Measurements from ENCODE around the gene CAPN11. TPM values are rescaled to one million over a fixed set of nuclear protein-coding genes. Genes with fewer than 3 reads are reported as not detected.

CAPN11 gene
- total RNA-seq, 4 donors from 2014 or later = 0.67 to 16.5 (median 4.9) TPM; not detected in 1

GRCh38 chr6:44128020-44128917 lies 30.4 kb upstream of the CAPN11 start:
- no peaks in the 10 kb centered on the region for H3K9me3 ChIP-seq
- DNase-seq = peak; percentile 31 to 64 (median 58)
- H3K27ac ChIP-seq = peak overlapping the region; percentile 89 to 95 (median 92)
- peak overlapping the region; percentile 59 to 98 (median 84) for H3K4me3 ChIP-seq
- H3K4me1 ChIP-seq = peaks cover 5 to 59% (median 11%) of the 10 kb centered on the region in 4 donors
- H3K27me3 ChIP-seq = no peaks in the 10 kb centered on the region
- TF ChIP-seq CTCF (IDR thresholded peaks at IDR 0.05) = peak in 3 of 6 experiments; percentile 14 to 38 (median 35)
- TF ChIP-seq POLR2A (IDR thresholded peaks at IDR 0.05) = no peak
- no peaks in the 10 kb centered on the region for H3K36me3 ChIP-seq

GRCh38 chr6:44129841-44130322 lies 28.7 kb upstream of the CAPN11 start:
- H3K36me3 ChIP-seq = peaks cover 0 to 7% (median 0%) of the 10 kb centered on the region in 3 donors
- H3K27me3 ChIP-seq = no peaks in the 10 kb centered on the region
- peaks cover 5 to 47% (median 11%) of the 10 kb centered on the region in 4 donors for H3K4me1 ChIP-seq
- H3K4me3 ChIP-seq = no peak overlapping the region
- no peaks in the 10 kb centered on the region for H3K9me3 ChIP-seq
- no peak overlapping the region for H3K27ac ChIP-seq
- TF ChIP-seq POLR2A (IDR thresholded peaks at IDR 0.05) = no peak
- no peak for TF ChIP-seq CTCF (IDR thresholded peaks at IDR 0.05)
- no peak for DNase-seq

GRCh38 chr6:44131892-44132291 lies 26.7 kb upstream of the CAPN11 start:
- TF ChIP-seq POLR2A (IDR thresholded peaks at IDR 0.05) = no peak
- TF ChIP-seq CTCF (IDR thresholded peaks at IDR 0.05) = no peak
- DNase-seq = no peak
- peaks cover 0 to 27% (median 0%) of the 10 kb centered on the region in 3 donors for H3K36me3 ChIP-seq
- H3K4me3 ChIP-seq = no peak overlapping the region
- no peaks in the 10 kb centered on the region for H3K27me3 ChIP-seq
- peaks cover 5 to 31% (median 7%) of the 10 kb centered on the region in 4 donors for H3K4me1 ChIP-seq
- no peaks in the 10 kb centered on the region for H3K9me3 ChIP-seq
- peak overlapping the region in 2 of 4 donors; percentile 10 to 57 for H3K27ac ChIP-seq

GRCh38 chr6:44132476-44132875 lies 26.1 kb upstream of the CAPN11 start:
- peak overlapping the region in 3 of 4 donors; percentile 10 to 57 (median 50) for H3K27ac ChIP-seq
- H3K9me3 ChIP-seq = no peaks in the 10 kb centered on the region
- H3K27me3 ChIP-seq = no peaks in the 10 kb centered on the region
- H3K36me3 ChIP-seq = peaks cover 0 to 33% (median 0%) of the 10 kb centered on the region in 3 donors
- peak in 1 of 3 donors; percentile 61 for DNase-seq
- peaks cover 5 to 31% (median 7%) of the 10 kb centered on the region in 4 donors for H3K4me1 ChIP-seq
- no peak overlapping the region for H3K4me3 ChIP-seq
- TF ChIP-seq CTCF (IDR thresholded peaks at IDR 0.05) = no peak
- no peak for TF ChIP-seq POLR2A (IDR thresholded peaks at IDR 0.05)

GRCh38 chr6:44133003-44133931 lies 25.4 kb upstream of the CAPN11 start:
- TF ChIP-seq POLR2A (IDR thresholded peaks at IDR 0.05) = no peak
- Histone ChIP-seq H3K4me3 (no peak overlapping the region), H3K9me3 (no peaks in the 10 kb centered on the region)

More at GRCh38 chr6:44133003-44133931, 25.4 kb upstream of the CAPN11 start:
- DNase-seq = peak in 2 of 3 donors; percentile 55 to 62
- Histone ChIP-seq H3K36me3 (peaks cover 0 to 41% (median 0%) of the 10 kb centered on the region in 3 donors), H3K27ac (peak overlapping the region in 2 of 4 donors; percentile 2 to 50), H3K4me1 (peaks cover 4 to 29% (median 6%) of the 10 kb centered on the region in 4 donors), H3K27me3 (no peaks in the 10 kb centered on the region)
